Transverse colon (tissue), 4 donors: ENCODE data around the gene SYNE1.
A peak's percentile ranks its signal among the peaks of the same experiment; 100 is the strongest.

Experiments used
- EP300 ChIP-seq: sonication (generic); formaldehyde crosslinking; IDR thresholded peaks from one replicate; pipeline ENCODE4 v1.6.1; 2017; ENCODE audit warnings: antibody characterized with exemption, low read depth
- POLR2A ChIP-seq: fragments of 450-650 bp; IDR thresholded peaks from one replicate; pipeline ENCODE4 v1.6.1; 2016; ENCODE audit warnings: antibody characterized with exemption, mild to moderate bottlenecking, moderate library complexity
- POLR2AphosphoS5 ChIP-seq, 3 donors: sonication (generic); formaldehyde crosslinking; IDR thresholded peaks; one replicate each; pipeline ENCODE4 v1.6.1; 2016; ENCODE audit warnings: antibody characterized with exemption in 3 of 3
- TF ChIP-seq, protein P1 (sequence below), 5 experiments: fragments of 200-600 bp in 3 of 5; fragments of 450-650 bp in 2 of 5; sonication (generic) in 3 of 5; IDR thresholded peaks; 1 replicate in 2 of 5; 2 replicates in 3 of 5; pipeline ENCODE4 v1.5.1; 2016 to 2017; ENCODE audit warnings: antibody characterized with exemption in 5 of 5, inconsistent platforms in 3 of 5, mild to moderate bottlenecking in 2 of 5, moderate library complexity in 1 of 5

DNA sequence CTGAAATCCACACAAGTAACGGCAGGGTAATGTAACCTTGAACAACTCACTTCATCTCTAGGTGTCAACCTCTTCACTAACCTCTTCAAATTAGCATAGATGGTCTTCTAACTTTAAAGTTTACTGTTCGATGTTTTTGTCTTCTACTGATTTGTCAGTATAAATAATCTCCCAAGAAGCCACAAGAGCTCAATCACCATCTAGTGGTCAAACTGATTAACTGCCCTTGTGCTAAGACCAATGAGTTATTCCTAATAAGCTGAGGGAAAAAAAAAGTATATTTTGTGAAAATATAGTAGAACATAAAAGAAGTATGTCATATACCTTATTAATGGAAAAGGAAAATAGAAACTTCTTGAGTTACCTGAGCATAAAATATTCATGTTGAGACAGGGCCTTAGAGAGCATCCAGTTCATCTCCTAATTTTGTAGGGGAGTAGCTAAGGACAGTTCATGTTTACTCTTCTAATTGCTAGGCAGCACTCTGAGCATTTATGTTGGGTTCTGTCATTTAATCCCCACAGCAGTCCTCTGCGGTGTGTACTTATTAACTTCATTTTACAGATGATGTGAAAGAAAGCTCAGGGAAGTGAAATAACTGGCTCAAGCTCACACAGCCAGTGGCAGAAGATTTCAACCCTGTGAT is 512.6 kb downstream of the SYNE1 start:
- TF ChIP-seq, protein P1, sequence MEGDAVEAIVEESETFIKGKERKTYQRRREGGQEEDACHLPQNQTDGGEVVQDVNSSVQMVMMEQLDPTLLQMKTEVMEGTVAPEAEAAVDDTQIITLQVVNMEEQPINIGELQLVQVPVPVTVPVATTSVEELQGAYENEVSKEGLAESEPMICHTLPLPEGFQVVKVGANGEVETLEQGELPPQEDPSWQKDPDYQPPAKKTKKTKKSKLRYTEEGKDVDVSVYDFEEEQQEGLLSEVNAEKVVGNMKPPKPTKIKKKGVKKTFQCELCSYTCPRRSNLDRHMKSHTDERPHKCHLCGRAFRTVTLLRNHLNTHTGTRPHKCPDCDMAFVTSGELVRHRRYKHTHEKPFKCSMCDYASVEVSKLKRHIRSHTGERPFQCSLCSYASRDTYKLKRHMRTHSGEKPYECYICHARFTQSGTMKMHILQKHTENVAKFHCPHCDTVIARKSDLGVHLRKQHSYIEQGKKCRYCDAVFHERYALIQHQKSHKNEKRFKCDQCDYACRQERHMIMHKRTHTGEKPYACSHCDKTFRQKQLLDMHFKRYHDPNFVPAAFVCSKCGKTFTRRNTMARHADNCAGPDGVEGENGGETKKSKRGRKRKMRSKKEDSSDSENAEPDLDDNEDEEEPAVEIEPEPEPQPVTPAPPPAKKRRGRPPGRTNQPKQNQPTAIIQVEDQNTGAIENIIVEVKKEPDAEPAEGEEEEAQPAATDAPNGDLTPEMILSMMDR (IDR thresholded peaks at IDR 0.05) = peak; percentile 45 to 68 (median 64)
- TF ChIP-seq POLR2A (no peak), EP300 (no peak), POLR2AphosphoS5 (IDR thresholded peaks at IDR 0.05) (no peak)
